ENCODE measurements around the gene MN1. TPM values are rescaled to one million over a fixed set of nuclear protein-coding genes. Genes with fewer than 3 reads are reported as not detected.

MN1 gene
- total RNA-seq, 1 donor: 55.9 TPM

DNA sequence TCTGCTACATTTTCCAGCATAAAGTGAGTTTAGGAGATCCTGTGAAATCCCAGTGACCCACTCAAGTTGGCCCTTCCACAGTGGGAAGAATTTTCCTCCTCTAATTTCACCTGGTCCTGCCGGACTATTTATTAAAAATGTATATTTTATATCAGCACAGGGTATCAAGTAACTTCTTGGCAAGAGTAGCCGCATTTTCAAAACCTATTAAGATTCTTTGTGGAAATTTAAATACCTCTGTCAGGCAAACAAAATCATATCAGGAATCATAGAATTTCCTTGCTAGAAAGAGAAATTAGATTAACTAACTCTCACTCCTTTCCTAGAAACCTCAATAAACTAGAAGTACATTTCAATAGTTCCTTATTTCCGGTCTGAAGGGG lies 9.7 kb downstream of the MN1 start:
- no peak for DNase-seq (ENCODE audit: low read depth)
- peak overlapping the region; percentile 38 for H3K4me3 ChIP-seq (ENCODE audit: low read depth, low read length)
- TF ChIP-seq CTCF (IDR thresholded peaks at IDR 0.05; ENCODE audit: insufficient read depth, low read length): no peak

GRCh38 chr22:27791159-27791858 lies 10.2 kb downstream of the MN1 start:
- TF ChIP-seq CTCF (IDR thresholded peaks at IDR 0.05; ENCODE audit: insufficient read depth, low read length): no peak
- peak overlapping the region; percentile 46 for H3K4me3 ChIP-seq (ENCODE audit: low read depth, low read length)
- DNase-seq (ENCODE audit: low read depth): no peak

GRCh38 chr22:27790376-27791158 lies 11.0 kb downstream of the MN1 start:
- DNase-seq (ENCODE audit: low read depth): peak; percentile 59
- TF ChIP-seq CTCF (IDR thresholded peaks at IDR 0.05; ENCODE audit: insufficient read depth, low read length): no peak
- H3K4me3 ChIP-seq (ENCODE audit: low read depth, low read length): peak overlapping the region; percentile 46

DNA sequence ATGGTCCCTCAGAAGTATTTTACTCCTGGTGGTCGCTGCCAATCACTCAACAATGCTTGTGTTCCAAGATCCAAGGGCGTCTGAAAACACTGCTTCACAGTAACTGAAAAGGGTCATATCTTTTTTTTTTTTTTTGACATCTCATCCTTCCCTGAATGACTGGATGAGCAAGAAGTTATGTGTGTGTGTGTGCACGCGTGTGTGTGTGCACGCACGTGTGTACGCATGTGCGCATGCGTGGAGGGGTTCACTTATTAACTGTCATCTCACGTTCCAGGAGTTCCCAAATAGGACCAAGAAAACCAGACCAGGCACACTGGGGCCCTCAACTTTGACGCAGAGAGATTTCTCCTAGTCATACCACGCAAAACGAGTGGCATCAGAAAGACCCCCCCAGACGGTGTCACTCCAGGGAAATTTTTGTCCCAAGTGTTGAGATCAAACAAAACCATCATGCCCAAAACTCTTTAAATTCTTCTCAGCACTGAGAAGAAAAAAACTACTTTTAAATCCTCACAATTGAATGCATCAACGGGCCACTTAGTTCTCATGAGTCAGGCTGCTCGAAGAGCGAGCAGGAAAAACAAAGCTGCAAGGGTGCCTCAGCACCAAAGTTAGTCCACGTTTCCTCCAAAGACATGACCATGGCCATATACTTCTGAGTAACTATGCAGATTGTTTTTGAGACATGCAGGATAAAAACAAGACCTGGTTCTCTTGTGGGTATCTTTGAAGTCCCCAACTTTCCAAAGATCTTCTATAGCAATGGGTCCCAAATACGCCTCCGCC lies 12.9 kb downstream of the MN1 start:
- no peak overlapping the region for H3K4me3 ChIP-seq (ENCODE audit: low read depth, low read length)
- peak; percentile 67 for DNase-seq (ENCODE audit: low read depth)
- no peak for TF ChIP-seq CTCF (IDR thresholded peaks at IDR 0.05; ENCODE audit: insufficient read depth, low read length)

- H3K4me3 ChIP-seq (ENCODE audit: low read depth, low read length): no peak overlapping the region
- TF ChIP-seq CTCF (IDR thresholded peaks at IDR 0.05; ENCODE audit: insufficient read depth, low read length): no peak
- no peak for DNase-seq (ENCODE audit: low read depth)
Observed at GRCh38 chr22:27786965-27787364, 14.6 kb downstream of the MN1 start.

DNA sequence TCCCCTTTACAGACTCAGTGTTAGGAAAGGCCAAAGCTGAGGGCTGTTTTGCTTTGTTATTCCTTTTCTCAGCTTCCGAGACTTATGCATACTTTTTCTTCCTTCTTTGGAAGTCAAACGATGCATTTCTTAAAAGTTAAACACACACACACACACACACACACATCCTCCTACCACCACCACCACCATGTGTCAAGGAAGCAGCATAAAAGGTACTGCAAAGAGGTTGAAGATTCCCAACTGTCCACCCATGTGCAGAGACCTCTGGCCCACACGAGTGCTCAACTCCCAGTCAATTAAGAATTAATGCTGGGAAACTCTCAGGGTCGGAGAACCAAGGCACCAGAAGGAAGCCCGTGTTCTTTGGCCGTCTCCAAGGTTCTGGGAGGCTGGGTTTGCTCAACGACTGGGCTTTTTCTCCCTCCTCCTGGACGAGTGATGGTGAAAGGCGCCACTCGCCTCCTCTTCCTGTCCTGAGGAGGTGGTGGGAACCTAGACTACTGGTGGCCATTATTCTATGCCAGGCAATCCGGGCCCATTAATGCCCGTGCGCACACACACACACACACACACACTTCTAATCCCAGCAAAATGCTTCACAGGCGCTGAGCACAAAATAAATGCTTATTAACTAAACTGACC lies 15.1 kb downstream of the MN1 start:
- no peak for TF ChIP-seq CTCF (IDR thresholded peaks at IDR 0.05; ENCODE audit: insufficient read depth, low read length)
- DNase-seq (ENCODE audit: low read depth): no peak
- no peak overlapping the region for H3K4me3 ChIP-seq (ENCODE audit: low read depth, low read length)
